Measurements from ENCODE around the gene ZNF410. TPM values are rescaled to one million over a fixed set of nuclear protein-coding genes. Genes with fewer than 3 reads are reported as not detected.
"Not testable (repeated sequence)": the region's sequence is repeated elsewhere in the genome, so short reads cannot be mapped to it uniquely, and the experiment has no call there.

Gene ZNF410
- polyA plus RNA-seq (ENCODE audit: insufficient read length in 4 of 4): 10 to 100 TPM; 51.7 to 62.0 (median 58.1) TPM

- DNase-seq (ENCODE audit: low read depth in 4 of 4, low spot score in 3 of 4): peak; percentile 86 to 88 (median 87)
Measured at GRCh38 chr14:73886449-73887317, at the start of gene ZNF410. TSS of gene ZNF410 (plus strand) at chr14:73886859. CDS start at chr14:73892176, 5,317 bp downstream.

GRCh38 chr14:73838293-73839034, 48.2 kb upstream of the ZNF410 start:
- not testable (repeated sequence) for DNase-seq (ENCODE audit: low read depth in 4 of 4, low spot score in 3 of 4)

- DNase-seq (ENCODE audit: low read depth in 4 of 4, low spot score in 3 of 4): no peak
Measured at GRCh38 chr14:73842201-73842600, 44.5 kb upstream of the ZNF410 start.

GRCh38 chr14:73842851-73843250, 43.8 kb upstream of the ZNF410 start:
- no peak for DNase-seq (ENCODE audit: low read depth in 4 of 4, low spot score in 3 of 4)

GRCh38 chr14:73843296-73843695, 43.4 kb upstream of the ZNF410 start:
- DNase-seq (ENCODE audit: low read depth in 4 of 4, low spot score in 3 of 4): no peak

GRCh38 chr14:73846947-73847346, 39.7 kb upstream of the ZNF410 start:
- no peak for DNase-seq (ENCODE audit: low read depth in 4 of 4, low spot score in 3 of 4)

- DNase-seq (ENCODE audit: low read depth in 4 of 4, low spot score in 3 of 4): peak in 1 of 4 donors; percentile 14
Measured at GRCh38 chr14:73851000-73851399, 35.7 kb upstream of the ZNF410 start.

GRCh38 chr14:73851567-73852382, 34.9 kb upstream of the ZNF410 start, which contains the start of gene PTGR2:
TSS of gene PTGR2 (plus strand) at chr14:73851831. CDS start at chr14:73858863, 7,032 bp downstream.
- DNase-seq (ENCODE audit: low read depth in 4 of 4, low spot score in 3 of 4): peak; percentile 93 to 96 (median 95)

- no peak for DNase-seq (ENCODE audit: low read depth in 4 of 4, low spot score in 3 of 4)
Measured at GRCh38 chr14:73859145-73859544, 27.5 kb upstream of the ZNF410 start.

- no peak for DNase-seq (ENCODE audit: low read depth in 4 of 4, low spot score in 3 of 4)
Measured at GRCh38 chr14:73861073-73861472, 25.6 kb upstream of the ZNF410 start.

- DNase-seq (ENCODE audit: low read depth in 4 of 4, low spot score in 3 of 4): no peak
Measured at GRCh38 chr14:73862480-73862879, 24.2 kb upstream of the ZNF410 start.

- no peak for DNase-seq (ENCODE audit: low read depth in 4 of 4, low spot score in 3 of 4)
Measured at GRCh38 chr14:73863209-73863608, 23.4 kb upstream of the ZNF410 start.

- DNase-seq (ENCODE audit: low read depth in 4 of 4, low spot score in 3 of 4): no peak
Measured at GRCh38 chr14:73865534-73866113, 21.0 kb upstream of the ZNF410 start.

GRCh38 chr14:73869754-73870153, 16.9 kb upstream of the ZNF410 start:
- not testable (repeated sequence) for DNase-seq (ENCODE audit: low read depth in 4 of 4, low spot score in 3 of 4)

- no peak for DNase-seq (ENCODE audit: low read depth in 4 of 4, low spot score in 3 of 4)
Measured at GRCh38 chr14:73870525-73871235, 16.0 kb upstream of the ZNF410 start.

GRCh38 chr14:73873660-73874059, 13.0 kb upstream of the ZNF410 start:
- no peak for DNase-seq (ENCODE audit: low read depth in 4 of 4, low spot score in 3 of 4)

GRCh38 chr14:73877790-73878189, 8.9 kb upstream of the ZNF410 start:
- DNase-seq (ENCODE audit: low read depth in 4 of 4, low spot score in 3 of 4): no peak

- DNase-seq (ENCODE audit: low read depth in 4 of 4, low spot score in 3 of 4): no peak
Measured at GRCh38 chr14:73878436-73878835, 8.2 kb upstream of the ZNF410 start.

GRCh38 chr14:73879027-73879426, 7.6 kb upstream of the ZNF410 start:
- no peak for DNase-seq (ENCODE audit: low read depth in 4 of 4, low spot score in 3 of 4)
